K562 (cell line): ENCODE results near the gene FASTKD1. TPM values are rescaled to one million over a fixed set of nuclear protein-coding genes. Genes with fewer than 3 reads are reported as not detected.

ENCODE experiments used
- ATAC-seq: fragments of 200-7000 bp; cut with Tn5 transposase; 3 replicates; pipeline ENCODE4 v1.9.1; 2020; ENCODE audit warnings: moderate library complexity
- BruUV-seq: library from RNA; stranded (reverse); fragments of 400-500 nt; replicated peaks from 2 replicates; lab custom pipeline; 2021; lab: Mats Ljungman, UMichigan
- CTCF ChIA-PET: fragments of 300-600 bp; formaldehyde crosslinking; extraction: SDS; loops from one replicate; lab custom pipeline; 2021; ENCODE audit warnings: low intra/inter-chr PET ratio; lab: Yijun Ruan, JAX
- POLR2A ChIA-PET: fragments of 300-600, 350-650 bp; sonication (Branson Sonifier 250); formaldehyde crosslinking; extraction: SDS; loops from one replicate; lab custom pipeline; 2021; ENCODE audit warnings: antibody characterized with exemption, inconsistent platforms; lab: Yijun Ruan, JAX
- DNase-seq, 4 experiments: peaks; one replicate each; pipeline versions ENCODE4 v3.0.0 to v3.0.0-alpha.2; 2011 to 2018; ENCODE audit warnings: low spot score in 3 of 4, mixed read lengths in 3 of 4; ENCODE audit errors: extremely low read depth in 1 of 4
- FAIRE-seq: peaks from 2 replicates; lab custom pipeline; 2011; peaks lifted over from hg19 to GRCh38; lab: Jason Lieb, UNC
- H2AFZ ChIP-seq: 2 replicates; pipeline ENCODE4 v1.6.0; 2011; ENCODE audit warnings: low read depth, low read length, control low read depth, inconsistent platforms
- H3K27ac ChIP-seq: fragments of 200-600 bp; 3 replicates; pipeline ENCODE4 v1.8.0; 2011; ENCODE audit warnings: low read depth, mild to moderate bottlenecking, control low read depth, inconsistent platforms, low read length, moderate library complexity, mixed read lengths; ENCODE audit errors: extremely low read depth
- H3K27me3 ChIP-seq, 2 experiments: fragments of 300-600 bp in 1 of 2; 2 replicates in 1 of 2; 3 replicates in 1 of 2; pipeline versions ENCODE4 v1.6.0 to v1.8.0; 2011; ENCODE audit warnings: inconsistent platforms in 2 of 2, low read length in 2 of 2, mild to moderate bottlenecking in 1 of 2, mixed read lengths in 1 of 2, moderate library complexity in 1 of 2; ENCODE audit not compliant: control insufficient read depth in 2 of 2, insufficient read depth in 2 of 2
- H3K36me3 ChIP-seq: fragments of 300-600 bp; 3 replicates; pipeline ENCODE4 v1.8.0; 2011; ENCODE audit warnings: mild to moderate bottlenecking, low read length, inconsistent platforms; ENCODE audit not compliant: control insufficient read depth, insufficient read depth
- H3K4me1 ChIP-seq, 2 experiments: fragments of 200-600 bp in 1 of 2; replicated peaks in 1 of 2; 2 replicates in 1 of 2; 3 replicates in 1 of 2; pipeline versions ENCODE4 v1.5.1 to v1.8.0; 2011; ENCODE audit warnings: inconsistent platforms in 2 of 2, low read length in 2 of 2, mild to moderate bottlenecking in 1 of 2, mixed read lengths in 1 of 2, moderate library complexity in 1 of 2; ENCODE audit not compliant: control insufficient read depth in 2 of 2, insufficient read depth in 2 of 2
- H3K4me2 ChIP-seq: 2 replicates; pipeline ENCODE4 v1.6.1; 2011; ENCODE audit warnings: low read length, control low read depth, inconsistent platforms, mixed read lengths; ENCODE audit not compliant: insufficient read depth
- H3K4me3 ChIP-seq: fragments of 200-600 bp; sonication (generic), shearing (Covaris generic); 2 replicates; pipeline ENCODE4 v1.5.1; 2016; ENCODE audit warnings: control low read depth, inconsistent platforms
- H3K79me2 ChIP-seq: fragments of 200-600 bp; 3 replicates; pipeline ENCODE4 v1.8.0; 2011; ENCODE audit warnings: low read length, inconsistent platforms; ENCODE audit not compliant: control insufficient read depth, insufficient read depth
- H3K9ac ChIP-seq, 2 experiments: 2 replicates each; pipeline versions ENCODE4 v1.6.0 to v1.6.1; 2011; ENCODE audit warnings: low read depth in 2 of 2, low read length in 2 of 2, control low read depth in 1 of 2, inconsistent platforms in 1 of 2, mild to moderate bottlenecking in 1 of 2, mixed read lengths in 1 of 2; ENCODE audit not compliant: insufficient read depth in 1 of 2
- H3K9me1 ChIP-seq: one replicate; pipeline ENCODE4 v1.6.0; 2011; ENCODE audit warnings: inconsistent platforms, mild to moderate bottlenecking, low read length, moderate library complexity; ENCODE audit not compliant: control insufficient read depth, insufficient read depth
- H3K9me3 ChIP-seq: replicated peaks from 2 replicates; pipeline ENCODE4 v1.5.1; 2011; ENCODE audit warnings: low read depth, low read length, inconsistent platforms; ENCODE audit not compliant: control insufficient read depth, insufficient read depth
- H4K20me1 ChIP-seq: replicated peaks from 2 replicates; pipeline ENCODE4 v1.6.1; 2011; ENCODE audit warnings: low read length, inconsistent platforms, mixed read lengths; ENCODE audit not compliant: control insufficient read depth, insufficient read depth
- CHCHD3 ChIP-seq: fragments of 250-450 bp; sonication (Bioruptor Pico); IDR thresholded peaks from 2 replicates; pipeline ENCODE4 v2.1.2; 2022; ENCODE audit warnings: mild to moderate bottlenecking
- DLX4 ChIP-seq: fragments of 250-450 bp; sonication (Bioruptor Pico); IDR thresholded peaks from 2 replicates; pipeline ENCODE4 v1.6.1; 2021; ENCODE audit warnings: mild to moderate bottlenecking
- PRPF4 ChIP-seq: fragments of 200-400 bp; formaldehyde crosslinking; IDR thresholded peaks from one replicate; pipeline ENCODE4 v1.6.1; 2017; ENCODE audit warnings: low read length, low read depth, mild to moderate bottlenecking; ENCODE audit not compliant: insufficient read depth, poor library complexity, severe bottlenecking
- SMARCB1 ChIP-seq: IDR thresholded peaks from 2 replicates; pipeline ENCODE4 v1.6.1; 2011; ENCODE audit warnings: improper control_type of control experiment, low read depth; ENCODE audit not compliant: insufficient read length
- ZC3H4 ChIP-seq: sonication (generic); formaldehyde crosslinking; IDR thresholded peaks from 2 replicates; pipeline ENCODE4 v1.9.0; 2021; ENCODE audit warnings: missing genetic modification reagents, borderline replicate concordance
- ZNF134 ChIP-seq: fragments of 250-450 bp; sonication (Bioruptor Pico); conservative IDR thresholded peaks from 2 replicates; pipeline ENCODE4 v1.4.0; 2020
- ZNF143 ChIP-seq: sonication (generic); formaldehyde crosslinking; IDR thresholded peaks from 2 replicates; pipeline ENCODE4 v1.9.0; 2022; ENCODE audit warnings: mild to moderate bottlenecking, missing genetic modification reagents
- WGBS: fragments of 100-300 bp; shearing (Covaris generic); methylation state at CpG from one replicate; pipeline ENCODE4 v1.1.6; 2016; ENCODE audit warnings: low coverage, mixed read lengths; ENCODE audit not compliant: insufficient coverage; ENCODE audit errors: missing lambda C conversion rate; 5-methylcytosine and 5-hydroxymethylcytosine counted together
- in situ Hi-C: fragments of 300-500 bp; cut with MboI; formaldehyde crosslinking; loops from 4 replicates; pipeline ENCODE4 v1.15.0; 2018; ENCODE audit warnings: inconsistent platforms, mixed read lengths
- intact Hi-C: fragments of 100-400 bp; cut with micrococcal nuclease; formaldehyde crosslinking; loops from 2 replicates; pipeline ENCODE4 v1.14.2; 2022
- polyA plus RNA-seq, 8 experiments: library from polyadenylated mRNA; depleted of rRNA in 4 of 8; stranded (reverse) in 5 of 8; unstranded in 3 of 8; fragments of >200 nt; fragmentation: Nextera tagmentation in 2 of 8; fragmentation: Illumina TruSeq in 1 of 8; extraction: Ambion mirVana in 2 of 8; extraction: Trizol in 1 of 8; gene quantifications; 2 replicates each; pipeline versions ENCODE4 v1.2.1 to v1.2.3, GENCODE V29; 2011 to 2014; ENCODE audit warnings: inconsistent platforms in 1 of 8, missing spikeins in 1 of 8
- total RNA-seq, 7 experiments: library from RNA; depleted of rRNA in 6 of 7; stranded (reverse); fragments of >200 nt in 6 of 7; fragmentation: Illumina TruSeq in 2 of 7; extraction: Trizol in 2 of 7; gene quantifications; 2 replicates each; pipeline versions ENCODE4 v1.2.1 to v1.2.3, GENCODE V29; 2011 to 2021; ENCODE audit warnings: low replicate concordance in 1 of 7
- TF ChIP-seq, protein P1 (sequence below): fragments of 450-650 bp; formaldehyde crosslinking; IDR thresholded peaks from 2 replicates; pipeline ENCODE4 v1.4.0; 2022; ENCODE audit warnings: missing genetic modification characterization
- TF ChIP-seq, protein P2 (sequence below): sonication (generic); formaldehyde crosslinking; IDR thresholded peaks from 2 replicates; pipeline ENCODE4 v1.8.0; 2022; ENCODE audit warnings: mild to moderate bottlenecking, missing genetic modification reagents
- TF ChIP-seq, protein P3 (sequence below): fragments of 450-650 bp; IDR thresholded peaks from 2 replicates; pipeline ENCODE4 v1.6.1; 2018; ENCODE audit not compliant: partially characterized antibody

Gene FASTKD1
- total and polyA plus RNA-seq, 9 of the 15 experiments (the other 6 are each of a cell fraction or from before 2014, with no cell fraction given) = 63.5 to 134 (median 119) TPM

- Histone ChIP-seq H3K79me2 (peaks cover 42% of the 10 kb centered on the region), H3K9me3 (no peaks in the 10 kb centered on the region), H3K9me1 (no peaks in the 10 kb centered on the region), H3K9ac (no peak overlapping the region), H3K4me2 (no peak overlapping the region), H2AFZ (no peak overlapping the region), H3K27me3 (no peaks in the 10 kb centered on the region), H3K36me3 (peaks cover 62% of the 10 kb centered on the region), H3K4me1 (peaks cover 2 to 7% of the 10 kb centered on the region in 2 experiments; a peak in 2 of 5 replicates), H3K4me3 (no peak overlapping the region), H3K27ac (no peak overlapping the region), H4K20me1 (no peaks in the 10 kb centered on the region)
- FAIRE-seq (no peak), ATAC-seq (no peak), DNase-seq (no peak)
- CTCF ChIA-PET = no interaction called here
- TF ChIP-seq PRPF4 = no peak
- TF ChIP-seq, protein P1, sequence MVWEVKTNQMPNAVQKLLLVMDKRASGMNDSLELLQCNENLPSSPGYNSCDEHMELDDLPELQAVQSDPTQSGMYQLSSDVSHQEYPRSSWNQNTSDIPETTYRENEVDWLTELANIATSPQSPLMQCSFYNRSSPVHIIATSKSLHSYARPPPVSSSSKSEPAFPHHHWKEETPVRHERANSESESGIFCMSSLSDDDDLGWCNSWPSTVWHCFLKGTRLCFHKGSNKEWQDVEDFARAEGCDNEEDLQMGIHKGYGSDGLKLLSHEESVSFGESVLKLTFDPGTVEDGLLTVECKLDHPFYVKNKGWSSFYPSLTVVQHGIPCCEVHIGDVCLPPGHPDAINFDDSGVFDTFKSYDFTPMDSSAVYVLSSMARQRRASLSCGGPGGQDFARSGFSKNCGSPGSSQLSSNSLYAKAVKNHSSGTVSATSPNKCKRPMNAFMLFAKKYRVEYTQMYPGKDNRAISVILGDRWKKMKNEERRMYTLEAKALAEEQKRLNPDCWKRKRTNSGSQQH (CRISPR knock-in tag) = no peak
- TF ChIP-seq, protein P2, sequence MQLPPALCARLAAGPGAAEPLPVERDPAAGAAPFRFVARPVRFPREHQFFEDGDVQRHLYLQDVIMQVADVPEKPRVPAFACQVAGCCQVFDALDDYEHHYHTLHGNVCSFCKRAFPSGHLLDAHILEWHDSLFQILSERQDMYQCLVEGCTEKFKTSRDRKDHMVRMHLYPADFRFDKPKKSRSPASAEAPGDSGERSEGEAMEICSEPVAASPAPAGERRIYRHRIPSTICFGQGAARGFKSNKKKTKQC (CRISPR knock-in tag) = no peak
- no peak for TF ChIP-seq SMARCB1
- no peak for TF ChIP-seq ZNF143 (CRISPR knock-in tag)
- no peak for TF ChIP-seq ZC3H4 (CRISPR knock-in tag)
- TF ChIP-seq, protein P3, sequence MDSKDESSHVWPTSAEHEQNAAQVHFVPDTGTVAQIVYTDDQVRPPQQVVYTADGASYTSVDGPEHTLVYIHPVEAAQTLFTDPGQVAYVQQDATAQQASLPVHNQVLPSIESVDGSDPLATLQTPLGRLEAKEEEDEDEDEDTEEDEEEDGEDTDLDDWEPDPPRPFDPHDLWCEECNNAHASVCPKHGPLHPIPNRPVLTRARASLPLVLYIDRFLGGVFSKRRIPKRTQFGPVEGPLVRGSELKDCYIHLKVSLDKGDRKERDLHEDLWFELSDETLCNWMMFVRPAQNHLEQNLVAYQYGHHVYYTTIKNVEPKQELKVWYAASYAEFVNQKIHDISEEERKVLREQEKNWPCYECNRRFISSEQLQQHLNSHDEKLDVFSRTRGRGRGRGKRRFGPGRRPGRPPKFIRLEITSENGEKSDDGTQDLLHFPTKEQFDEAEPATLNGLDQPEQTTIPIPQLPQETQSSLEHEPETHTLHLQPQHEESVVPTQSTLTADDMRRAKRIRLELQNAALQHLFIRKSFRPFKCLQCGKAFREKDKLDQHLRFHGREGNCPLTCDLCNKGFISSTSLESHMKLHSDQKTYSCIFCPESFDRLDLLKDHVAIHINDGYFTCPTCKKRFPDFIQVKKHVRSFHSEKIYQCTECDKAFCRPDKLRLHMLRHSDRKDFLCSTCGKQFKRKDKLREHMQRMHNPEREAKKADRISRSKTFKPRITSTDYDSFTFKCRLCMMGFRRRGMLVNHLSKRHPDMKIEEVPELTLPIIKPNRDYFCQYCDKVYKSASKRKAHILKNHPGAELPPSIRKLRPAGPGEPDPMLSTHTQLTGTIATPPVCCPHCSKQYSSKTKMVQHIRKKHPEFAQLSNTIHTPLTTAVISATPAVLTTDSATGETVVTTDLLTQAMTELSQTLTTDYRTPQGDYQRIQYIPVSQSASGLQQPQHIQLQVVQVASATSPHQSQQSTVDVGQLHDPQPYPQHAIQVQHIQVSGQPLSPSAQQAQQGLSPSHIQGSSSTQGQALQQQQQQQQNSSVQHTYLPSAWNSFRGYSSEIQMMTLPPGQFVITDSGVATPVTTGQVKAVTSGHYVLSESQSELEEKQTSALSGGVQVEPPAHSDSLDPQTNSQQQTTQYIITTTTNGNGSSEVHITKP = no peak
- no peak for TF ChIP-seq DLX4 (CRISPR knock-in tag)
- no peak for TF ChIP-seq CHCHD3 (CRISPR knock-in tag)
- no peak for TF ChIP-seq ZNF134
- no TSS peak for BruUV-seq
- 90% methylated on average over 1 of the region's 1 CpG for WGBS
- POLR2A ChIA-PET = interaction anchor here (0.9 kb wide), 2 partner anchors 8 to 16 kb away, joined by 3 read pairs; partner anchors contain the start of gene FASTKD1
- intact Hi-C loops (no loop called here), in situ Hi-C loops (no loop called here)
Observed at GRCh38 chr2:169565686-169566085, 8.0 kb downstream of the FASTKD1 start.
